GM18868 (cell line): ENCODE data around the gene OGFOD1.

Source experiments
- ATAC-seq: cut with Tn5 transposase; IDR thresholded peaks from one replicate; pipeline ENCODE4 v1.9.1; 2021; ENCODE audit warnings: mild to moderate bottlenecking, moderate library complexity; ENCODE audit not compliant: unreplicated experiment

Gene OGFOD1

DNA sequence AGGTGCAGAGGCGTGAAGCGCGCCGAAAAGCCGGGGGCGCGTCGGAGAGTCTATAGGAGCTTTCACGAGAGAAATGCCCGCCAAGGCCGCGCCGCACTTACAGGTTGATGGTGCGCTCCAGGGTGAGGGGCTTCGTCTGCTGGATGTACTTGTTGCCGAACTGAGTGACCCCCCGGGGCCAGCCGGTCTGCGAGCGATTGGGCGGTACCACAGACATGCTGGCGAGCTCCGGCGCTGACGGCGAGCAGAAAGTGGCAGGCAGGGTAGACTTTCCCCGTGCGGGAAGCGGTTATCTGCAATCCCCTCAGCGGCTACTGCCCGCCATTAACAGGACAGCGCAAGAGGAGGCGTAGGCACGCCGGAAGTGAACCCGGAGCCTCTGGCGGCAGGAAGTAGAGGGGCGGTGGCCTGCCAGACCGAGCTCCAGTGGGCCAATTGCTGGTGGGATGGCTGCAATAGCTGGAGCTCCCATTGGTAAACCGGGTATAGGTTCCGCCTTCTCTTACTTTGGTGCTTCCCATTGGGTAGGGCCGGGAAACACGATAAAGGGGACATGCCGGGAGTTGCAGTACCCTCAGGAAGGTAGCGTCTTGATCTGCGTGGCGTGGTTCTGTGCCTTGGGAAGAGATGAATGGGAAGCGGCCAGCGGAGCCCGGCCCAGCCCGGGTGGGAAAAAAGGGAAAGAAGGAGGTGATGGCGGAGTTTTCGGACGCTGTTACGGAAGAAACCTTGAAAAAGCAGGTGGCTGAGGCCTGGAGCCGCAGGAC lies at the start of gene OGFOD1, which contains the start of gene NUDT21:
TSS of gene OGFOD1 (plus strand) at position 569 of the 767 bp plus-strand sequence. CDS start at position 628, 59 bp downstream.
TSS of gene NUDT21 (minus strand) at position 347 of the 767 bp plus-strand sequence. CDS start at position 217, 130 bp downstream.
- ATAC-seq = peak; percentile 98

DNA sequence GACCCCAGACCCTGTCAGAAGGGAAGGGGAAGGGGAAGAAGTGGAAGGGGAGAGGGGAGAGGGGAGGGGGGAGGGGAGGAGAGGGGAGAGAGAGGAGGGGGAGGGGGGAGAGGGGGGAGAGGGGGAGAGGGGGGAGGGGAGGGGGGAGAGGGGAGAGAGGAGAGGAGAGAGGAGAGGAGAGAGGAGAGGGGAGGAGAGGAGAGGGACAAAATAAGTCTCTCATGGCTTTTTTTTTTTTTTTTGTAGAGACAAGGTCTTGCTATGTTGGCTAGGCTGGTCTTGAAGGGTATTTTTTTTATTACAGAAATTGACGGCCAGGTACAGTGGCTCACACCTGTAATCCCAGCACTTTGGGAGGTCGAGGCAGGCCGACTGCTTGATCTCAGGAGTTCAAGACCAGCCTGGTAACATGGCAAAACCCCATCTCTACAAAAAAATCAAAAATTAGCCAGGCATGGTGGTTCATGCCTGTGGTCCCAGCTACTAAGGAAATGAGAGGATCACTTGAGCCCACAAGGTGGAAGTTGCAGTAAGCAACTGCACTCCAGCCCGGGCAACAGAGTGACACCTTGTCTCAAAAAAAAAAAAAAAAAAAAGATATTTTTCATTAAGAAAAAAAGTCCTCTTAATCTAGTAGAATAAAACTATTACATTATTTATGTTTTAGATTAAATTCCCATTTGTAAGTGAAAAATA lies 45.2 kb upstream of the OGFOD1 start:
- no peak for ATAC-seq

DNA sequence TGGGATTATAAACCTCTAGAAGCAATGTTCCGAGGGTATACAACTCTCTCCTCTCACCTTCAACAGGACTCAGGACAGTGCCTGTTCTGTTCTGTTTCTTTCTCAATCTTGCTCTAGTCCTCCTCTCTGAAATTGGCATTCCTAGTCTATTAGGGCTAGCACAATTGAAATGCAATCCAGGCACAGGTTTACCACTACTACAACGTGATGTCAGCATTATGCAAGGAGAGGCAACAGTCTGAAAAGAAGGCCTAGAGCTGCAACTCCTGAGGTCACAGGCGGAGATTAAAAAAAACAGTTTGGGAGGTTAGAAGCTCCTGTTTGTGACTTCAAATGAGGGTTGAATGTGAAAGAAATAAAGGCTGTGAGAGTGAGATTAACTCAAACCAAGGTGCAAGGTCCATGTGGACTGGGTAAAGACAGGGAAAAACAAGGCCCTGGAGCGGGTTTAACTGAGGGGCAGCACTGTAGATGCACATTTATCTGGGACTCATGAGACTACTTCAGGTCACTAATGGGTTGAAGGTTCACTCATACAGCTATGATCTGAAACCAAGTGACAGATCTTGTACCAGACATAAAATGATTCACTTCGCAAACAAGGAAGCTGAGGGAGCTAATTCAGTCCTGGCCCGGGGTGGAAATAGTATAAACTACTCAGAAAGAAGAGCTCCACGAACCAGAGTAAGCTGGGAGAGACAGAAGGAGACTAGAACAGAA lies 42.8 kb upstream of the OGFOD1 start:
- no peak for ATAC-seq

DNA sequence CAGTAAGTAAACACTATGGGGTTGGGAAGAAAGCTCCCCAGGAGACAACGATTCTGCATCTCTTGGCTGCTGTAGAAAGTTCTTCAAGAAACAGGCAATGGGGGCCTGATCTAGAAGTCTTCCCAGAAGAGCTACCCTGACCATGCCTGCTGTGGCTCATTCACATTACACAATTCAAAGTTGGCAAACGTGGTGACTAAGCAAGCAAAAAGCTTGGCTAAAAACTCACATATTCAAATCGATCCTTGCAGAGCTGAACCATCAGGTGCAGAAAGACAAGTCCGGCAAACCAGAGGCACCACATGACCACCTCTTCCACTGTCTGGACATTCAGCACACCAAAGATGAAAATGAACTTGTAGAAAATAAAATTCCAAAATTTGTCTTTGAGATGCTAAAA lies 42.2 kb upstream of the OGFOD1 start:
- no peak for ATAC-seq

DNA sequence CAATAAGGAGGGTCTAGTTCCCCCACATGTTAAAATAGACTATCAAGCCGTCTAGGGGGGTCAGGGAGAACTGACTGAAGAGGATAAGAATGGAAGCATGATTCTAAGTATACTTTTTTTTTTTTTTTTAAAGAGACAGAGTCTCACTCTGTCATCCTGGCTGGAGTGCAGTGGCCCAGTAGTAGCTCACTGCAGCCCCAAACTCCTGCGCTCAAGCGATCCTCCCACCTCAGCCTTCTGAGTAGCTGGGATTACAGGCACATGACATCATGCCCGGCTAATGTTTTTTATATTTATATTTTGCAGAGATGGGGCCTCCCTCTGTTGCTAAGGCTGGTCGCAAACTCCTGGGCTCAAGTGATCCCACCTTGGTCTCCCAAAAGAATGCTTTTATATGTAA lies 40.2 kb upstream of the OGFOD1 start:
- no peak for ATAC-seq

DNA sequence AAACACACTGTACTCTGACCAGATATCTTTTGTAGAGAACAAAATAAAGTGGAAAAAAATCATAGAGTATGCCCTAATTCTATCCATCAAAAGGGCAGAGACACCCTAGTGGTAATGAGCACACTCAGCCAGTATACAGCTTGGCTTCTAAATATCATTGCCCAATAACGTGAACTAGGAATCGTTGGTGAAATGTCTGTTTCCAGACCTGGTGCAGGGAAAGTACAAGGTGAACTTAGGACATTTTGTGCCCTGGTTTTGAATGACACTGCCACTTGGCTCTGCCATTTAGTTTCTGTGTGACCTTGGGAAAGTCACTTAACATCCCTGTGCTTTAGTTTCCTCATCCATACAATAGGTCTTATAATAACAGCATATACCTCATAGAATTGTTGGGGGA lies 39.7 kb upstream of the OGFOD1 start:
- ATAC-seq = no peak

DNA sequence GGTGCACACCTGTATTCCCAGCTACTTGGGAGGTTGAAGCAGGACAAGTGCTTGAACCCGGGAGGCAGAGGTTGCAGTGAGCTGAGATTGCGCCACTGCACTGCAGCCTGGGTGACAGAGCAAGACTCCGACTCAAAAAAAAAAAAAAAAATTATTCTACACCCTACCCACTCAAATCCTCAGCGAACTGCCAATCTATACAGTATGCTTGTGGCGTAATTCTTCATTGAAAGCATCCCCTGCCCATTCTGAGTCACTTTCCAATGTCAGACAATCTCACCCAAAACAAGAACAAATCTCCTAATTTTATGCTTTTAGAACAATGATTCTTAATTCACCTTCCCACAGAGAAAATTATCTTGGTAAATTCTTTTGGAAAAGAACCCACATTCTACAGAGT lies 38.0 kb upstream of the OGFOD1 start:
- ATAC-seq = no peak

DNA sequence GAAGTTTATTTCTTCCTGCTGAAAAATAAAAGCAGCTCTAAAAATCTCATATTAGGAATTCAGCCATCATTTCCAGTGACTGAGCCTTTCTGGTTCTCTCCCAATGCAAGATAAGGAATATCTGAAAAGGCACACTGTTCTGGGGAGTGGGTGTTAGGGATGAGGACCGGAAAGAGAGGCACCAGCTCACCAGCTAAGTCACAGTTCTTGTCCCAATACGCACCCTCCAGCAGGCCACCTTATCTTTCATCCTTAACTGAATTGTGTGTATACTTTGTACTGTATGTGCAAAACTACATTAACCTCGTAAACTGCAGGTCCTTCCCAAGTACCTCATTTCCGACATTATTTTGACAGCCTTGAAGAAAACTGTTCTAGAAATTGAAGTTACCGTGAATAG lies 37.0 kb upstream of the OGFOD1 start:
- no peak for ATAC-seq

DNA sequence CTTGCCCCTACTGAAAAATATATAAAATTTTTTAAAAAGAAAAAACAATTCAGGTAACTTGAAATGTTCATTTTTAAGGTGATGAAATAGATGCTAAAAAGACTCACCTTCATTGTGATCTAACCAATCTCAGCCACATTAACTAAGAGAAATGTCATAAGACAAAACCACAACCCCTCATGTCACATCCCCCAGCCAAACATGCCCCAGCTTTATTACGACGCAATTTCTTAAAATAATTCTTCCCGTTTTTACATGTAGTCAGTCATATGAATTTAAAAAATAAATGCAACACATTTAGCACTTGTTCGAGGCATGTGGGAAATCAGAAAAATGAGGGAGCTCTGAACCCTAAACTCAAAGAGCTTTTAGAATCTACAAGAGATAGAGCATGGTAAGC lies 35.5 kb upstream of the OGFOD1 start:
- no peak for ATAC-seq

DNA sequence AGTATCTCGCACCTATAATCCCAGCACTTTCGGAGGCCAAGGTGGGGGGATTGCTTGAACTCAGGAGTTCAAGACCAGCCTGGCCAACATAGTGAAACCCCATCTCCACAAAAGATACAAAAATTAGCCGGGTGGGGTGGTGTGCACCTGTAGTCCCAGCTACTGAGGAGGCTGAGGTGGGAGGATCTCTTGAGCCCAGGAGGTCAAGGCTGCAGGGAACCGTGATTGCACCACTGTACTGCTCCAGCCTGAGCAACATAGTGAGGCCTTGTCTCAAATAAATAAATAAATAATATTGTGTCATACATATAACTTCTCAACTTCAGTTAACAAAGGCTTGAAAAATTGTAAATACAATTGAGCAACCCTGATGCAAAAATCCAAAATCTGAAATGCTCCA lies 34.2 kb upstream of the OGFOD1 start:
- no peak for ATAC-seq

DNA sequence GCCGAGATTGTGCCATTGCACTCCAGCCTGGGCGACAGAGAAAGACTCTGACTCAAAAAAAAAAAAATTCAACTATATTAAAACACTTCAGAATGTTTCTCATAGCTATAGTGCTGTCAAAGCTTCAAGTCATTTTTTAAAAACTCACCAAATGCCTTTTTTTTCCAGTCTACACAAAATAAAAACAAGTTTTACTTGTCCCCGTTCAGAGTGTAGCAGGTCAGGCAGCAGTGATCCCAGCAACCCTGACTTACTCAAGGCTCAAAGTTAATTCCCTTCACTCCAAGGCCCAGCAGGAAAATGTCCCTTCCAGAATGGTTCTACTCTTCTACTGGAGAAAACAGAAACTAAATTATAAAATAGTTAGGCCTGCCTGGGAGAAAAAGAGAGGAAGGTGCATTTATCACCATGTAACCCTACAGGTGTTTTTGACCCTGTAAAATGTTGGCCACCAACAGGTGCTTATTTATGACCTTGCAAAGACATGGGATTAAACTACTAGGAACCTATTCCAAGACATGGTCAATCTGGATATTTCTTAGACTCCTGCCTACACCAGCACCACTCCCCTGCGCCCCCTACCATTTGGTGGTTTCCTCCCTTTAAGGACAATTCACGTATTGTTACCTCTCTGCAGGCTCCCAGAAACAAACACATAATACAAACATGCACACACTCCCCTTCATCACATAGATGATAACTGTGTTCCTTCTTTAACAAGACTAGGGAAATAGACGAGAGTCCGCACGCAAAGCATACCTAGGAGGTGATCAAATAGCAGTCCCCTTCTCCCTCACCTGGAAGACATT lies 31.4 kb upstream of the OGFOD1 start:
- ATAC-seq = no peak

DNA sequence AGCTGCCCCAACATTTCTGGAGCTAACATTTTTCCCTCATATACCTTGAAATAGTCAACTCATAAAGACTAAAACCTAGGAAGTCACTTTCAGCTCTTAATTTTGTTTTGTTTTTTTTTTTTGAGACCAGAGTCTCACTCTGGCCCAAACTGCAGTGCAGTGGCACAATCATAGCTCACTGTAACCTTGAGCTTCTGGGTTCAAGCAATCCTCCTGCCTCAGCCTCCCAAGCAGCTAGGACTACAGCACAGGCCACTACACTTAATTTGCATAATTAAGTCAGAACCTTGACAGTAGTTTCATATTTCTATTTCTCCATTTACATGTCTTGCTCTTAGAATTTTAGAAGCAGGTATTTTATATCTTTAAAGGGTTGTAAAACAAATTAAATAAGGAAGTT lies 30.7 kb upstream of the OGFOD1 start:
- ATAC-seq = no peak

DNA sequence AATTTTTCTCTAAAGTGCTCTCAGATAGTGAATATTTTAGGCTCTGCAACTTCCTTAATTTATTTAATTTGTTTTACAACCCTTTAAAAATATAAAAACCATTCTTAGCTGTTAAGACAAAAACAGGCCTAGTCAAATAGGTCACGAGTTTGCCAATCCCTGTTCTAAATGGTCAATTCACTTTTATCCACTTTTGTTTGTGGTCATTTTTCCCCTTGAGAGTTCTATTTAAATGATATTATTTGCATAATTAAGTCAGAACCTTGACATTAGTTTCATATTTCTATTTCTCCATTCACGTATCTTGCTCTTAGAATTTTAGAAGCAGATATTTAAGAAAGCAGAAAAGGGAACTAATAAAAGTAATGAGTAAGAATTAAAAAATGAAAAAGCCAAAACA lies 30.0 kb upstream of the OGFOD1 start:
- no peak for ATAC-seq

DNA sequence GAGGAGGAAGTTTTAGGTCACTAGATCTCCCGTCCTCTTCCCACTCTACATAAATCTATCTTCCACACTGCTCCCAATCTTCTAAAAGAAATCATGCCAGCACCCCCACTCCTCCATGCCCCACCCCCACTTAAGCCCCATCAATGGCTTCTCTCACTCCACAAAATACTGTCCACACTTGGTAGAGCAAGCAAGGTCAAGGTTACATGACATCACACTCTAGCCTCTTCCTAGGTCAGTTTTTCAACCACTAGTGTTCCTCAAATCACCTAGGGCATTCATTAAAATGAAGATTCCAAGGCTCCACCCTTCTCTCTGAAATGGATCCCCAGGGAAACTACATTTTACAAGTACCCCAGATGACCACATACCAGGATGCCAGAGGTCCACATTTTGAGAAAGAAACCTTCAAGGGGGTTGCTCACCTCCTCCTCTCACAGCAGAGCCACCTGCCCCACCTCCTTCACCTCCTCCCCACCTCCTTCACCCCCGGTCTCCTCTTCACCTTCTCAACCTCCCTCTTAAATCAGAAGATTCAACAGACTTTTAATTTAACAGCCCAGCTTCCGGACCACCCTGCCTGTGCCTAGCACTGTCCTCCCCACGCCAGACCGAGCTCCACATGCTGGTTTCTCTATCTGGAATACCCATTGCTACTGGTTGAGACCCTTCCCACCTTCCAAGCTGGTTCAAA lies 29.2 kb upstream of the OGFOD1 start:
- no peak for ATAC-seq

DNA sequence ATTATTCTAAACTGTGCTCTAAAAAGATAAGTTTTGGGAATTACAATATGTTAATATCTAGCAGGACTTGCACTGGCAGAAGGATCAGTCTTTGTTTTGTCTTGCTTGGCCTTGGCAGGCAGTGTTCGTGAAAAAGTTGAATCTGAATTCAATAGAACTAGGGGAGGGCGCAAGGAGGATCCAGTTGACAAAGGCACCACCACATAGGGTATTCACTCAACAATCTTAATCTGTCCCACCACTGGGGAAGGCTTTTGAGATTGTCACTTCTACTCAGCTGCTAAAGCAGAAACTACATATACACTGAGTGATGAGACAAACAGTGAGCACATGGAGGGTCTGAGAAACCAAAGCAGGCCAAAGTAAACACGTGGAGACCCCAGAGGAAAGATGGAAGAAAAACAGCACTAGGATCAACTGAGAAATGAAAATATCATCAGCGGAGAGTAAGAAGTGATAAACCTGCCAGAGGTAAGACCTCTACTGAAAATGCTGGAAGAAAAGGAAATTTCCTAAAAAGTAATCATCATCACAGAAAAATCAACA lies 28.4 kb upstream of the OGFOD1 start:
- ATAC-seq = no peak

DNA sequence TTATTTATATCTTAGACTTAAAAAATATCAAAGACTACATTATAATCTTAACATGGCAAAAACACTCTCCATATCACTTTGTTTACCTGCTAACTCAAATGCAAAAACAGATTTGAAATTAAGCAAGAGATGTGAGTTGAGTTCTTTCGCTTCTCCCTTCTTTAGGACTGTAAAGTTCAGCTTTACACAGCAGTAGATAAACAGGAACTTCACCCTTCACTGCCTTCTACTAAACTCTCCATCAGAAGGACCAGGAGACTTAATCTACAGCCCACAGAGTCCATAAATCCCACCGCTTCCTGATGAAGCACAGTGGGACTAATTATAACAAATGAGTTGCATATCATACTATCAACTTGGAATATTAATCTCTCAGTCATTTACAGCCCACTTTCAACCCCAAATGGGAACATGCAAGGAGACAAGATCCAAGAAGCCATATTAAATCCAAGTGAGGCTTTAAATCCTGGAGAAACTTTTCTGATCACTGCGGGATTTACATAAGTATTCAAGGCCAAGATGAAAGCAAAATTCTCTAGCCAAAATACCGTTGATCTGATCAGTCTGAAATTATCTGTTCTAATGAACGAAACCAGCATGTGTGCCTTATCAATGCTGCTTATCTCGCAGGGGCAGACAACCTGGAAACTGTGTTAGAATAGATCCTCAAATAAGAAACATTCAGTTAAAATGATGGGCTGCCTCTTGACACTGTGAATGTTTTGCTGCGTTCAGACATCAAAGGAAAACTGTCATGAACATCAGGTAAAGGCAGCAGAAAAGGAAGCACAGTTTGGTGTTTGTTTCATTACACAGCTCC lies 27.6 kb upstream of the OGFOD1 start:
- peak; percentile 30 for ATAC-seq

DNA sequence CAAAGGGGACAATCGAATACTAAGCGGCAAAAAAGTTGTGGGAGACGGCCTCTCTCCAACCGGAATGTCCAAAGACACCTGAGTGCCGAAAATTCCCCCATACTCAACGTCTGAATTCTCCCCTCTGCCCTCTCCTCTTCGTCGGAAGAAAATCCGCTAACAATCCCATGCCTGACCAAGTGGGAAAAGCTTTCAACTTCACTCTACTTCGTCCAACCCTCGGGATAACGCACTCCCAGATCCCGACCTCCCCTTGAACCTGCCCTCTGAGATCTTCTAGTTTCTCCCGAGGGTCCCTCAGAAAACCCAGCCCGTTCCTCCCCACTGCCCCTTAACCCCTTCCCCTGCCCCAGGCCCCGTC lies 27.0 kb upstream of the OGFOD1 start:
- no peak for ATAC-seq

DNA sequence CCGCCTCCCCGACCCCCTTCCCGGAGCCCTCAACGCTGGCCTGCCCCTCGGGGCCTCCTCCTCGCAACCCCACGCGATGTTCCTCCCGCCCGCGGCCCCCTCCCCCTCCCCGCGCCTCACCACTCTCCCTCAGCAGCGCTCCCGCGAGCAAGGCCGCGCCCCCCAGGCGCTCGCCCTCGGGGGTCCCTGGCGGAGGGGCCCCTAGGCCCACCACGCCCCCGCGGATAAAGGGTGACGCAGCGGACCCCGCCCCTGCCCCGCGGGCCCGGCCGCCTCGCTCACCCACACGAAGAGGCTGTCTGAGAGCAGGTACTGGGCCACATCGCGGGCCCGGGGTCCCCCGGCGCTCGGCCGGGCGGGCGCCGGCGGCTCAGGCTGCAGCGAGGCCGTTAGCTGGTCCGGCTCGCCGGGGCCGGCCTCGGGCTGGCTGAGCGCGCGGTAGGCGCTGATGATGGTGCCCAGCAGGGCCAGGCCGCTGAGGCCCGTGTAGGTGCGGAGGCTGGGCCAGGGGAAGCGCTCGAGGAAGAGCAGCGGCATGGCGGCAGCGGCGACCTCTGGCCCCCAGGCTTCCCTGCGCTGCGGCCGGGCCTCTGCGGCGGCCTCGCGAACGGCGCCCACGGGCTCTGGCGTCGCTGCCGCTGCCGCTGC lies 26.4 kb upstream of the OGFOD1 start:
- peak; percentile 27 for ATAC-seq

DNA sequence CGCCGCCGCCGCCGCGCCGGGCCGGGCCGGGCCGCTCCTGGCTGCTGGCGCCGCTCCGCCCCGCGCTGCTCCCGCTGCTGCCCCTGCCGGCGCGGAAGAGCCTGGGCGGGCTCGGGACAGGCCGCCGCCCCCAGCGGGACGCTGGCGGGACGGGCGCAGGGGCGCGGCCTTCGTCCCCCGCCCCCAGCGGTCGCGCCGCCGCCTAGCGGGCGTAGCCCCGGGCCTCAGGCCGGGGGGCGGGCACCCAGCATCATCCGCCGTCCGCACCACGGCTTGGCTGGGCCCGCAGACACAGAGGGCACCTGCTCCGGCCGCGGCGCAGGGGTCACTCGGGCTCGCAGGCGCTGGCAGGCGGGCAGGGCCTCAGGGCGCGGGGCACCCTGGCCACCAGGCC lies 25.9 kb upstream of the OGFOD1 start, which contains the start of gene AMFR:
TSS of gene AMFR (minus strand) at position 107 of the 394 bp plus-strand sequence. CDS start 218 bp downstream, outside the sequence.
- ATAC-seq = peak; percentile 79
